SHP77 (cell line): Measurements from ENCODE around the gene RBMS1.
"Not testable (repeated sequence)": the region's sequence is repeated elsewhere in the genome, so short reads cannot be mapped to it uniquely, and the experiment has no call there.

Source experiments
- DNase-seq, 2 experiments: peaks; one replicate each; lab custom pipeline; 2025; lab: John Stamatoyannopoulos, UW

Gene RBMS1

DNA sequence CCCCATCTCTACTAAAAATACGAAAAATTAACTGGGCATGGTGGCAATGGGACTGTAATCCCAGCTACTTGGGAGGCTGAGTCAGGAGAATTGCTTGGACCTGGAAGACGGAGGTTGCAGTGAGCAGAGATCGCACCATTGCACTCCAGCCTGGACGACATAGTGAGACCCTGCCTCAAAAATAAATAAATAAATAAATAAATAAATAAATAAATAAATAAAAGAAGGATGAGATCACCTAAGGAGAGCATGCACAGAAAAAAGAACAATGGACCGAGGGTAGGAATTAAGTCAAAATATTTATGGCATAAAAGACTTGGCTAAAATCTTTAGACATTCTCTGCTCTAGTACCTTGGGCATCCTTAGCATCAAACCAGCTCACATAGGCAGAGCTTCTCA, 8.9 kb upstream of the RBMS1 start:
- no peak for DNase-seq

DNA sequence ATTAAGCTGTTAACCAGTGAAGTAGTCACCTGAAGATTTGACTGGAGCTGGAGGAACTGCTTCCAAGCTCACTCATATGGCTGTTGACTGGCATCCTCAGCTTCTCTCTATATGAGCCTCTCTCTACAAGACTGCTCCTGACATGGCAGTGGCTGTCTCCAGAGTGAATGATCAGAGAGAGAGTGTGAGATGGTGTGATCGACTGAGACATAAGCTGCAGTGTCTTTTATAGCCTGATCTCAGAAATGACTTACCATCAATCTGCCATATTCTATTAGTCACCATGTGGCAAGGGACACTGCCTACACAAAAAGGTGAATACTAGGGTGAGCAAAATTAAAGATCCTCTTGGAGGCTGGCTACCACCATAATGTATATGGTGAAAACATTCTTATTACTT, 7.8 kb upstream of the RBMS1 start:
- no peak for DNase-seq

DNA sequence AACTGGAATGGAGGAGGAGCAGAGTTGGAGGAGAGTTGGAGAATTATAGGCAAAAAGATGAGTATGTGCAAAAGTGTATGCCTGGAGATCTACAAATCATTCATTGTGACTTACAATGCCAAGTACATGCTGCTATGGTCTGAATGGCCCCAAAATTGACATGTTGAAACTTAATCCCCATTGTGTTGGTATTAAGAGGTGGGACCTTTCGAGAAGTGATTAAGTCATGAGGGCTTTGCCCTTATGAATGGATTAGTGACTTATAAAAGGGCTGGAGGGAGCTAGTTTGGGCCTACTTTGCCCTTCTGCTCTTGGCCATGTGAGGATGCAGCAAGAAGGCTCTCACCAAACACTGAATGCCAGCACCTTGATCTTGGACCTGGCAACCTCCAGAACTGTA, 6.3 kb upstream of the RBMS1 start:
- DNase-seq: no peak

DNA sequence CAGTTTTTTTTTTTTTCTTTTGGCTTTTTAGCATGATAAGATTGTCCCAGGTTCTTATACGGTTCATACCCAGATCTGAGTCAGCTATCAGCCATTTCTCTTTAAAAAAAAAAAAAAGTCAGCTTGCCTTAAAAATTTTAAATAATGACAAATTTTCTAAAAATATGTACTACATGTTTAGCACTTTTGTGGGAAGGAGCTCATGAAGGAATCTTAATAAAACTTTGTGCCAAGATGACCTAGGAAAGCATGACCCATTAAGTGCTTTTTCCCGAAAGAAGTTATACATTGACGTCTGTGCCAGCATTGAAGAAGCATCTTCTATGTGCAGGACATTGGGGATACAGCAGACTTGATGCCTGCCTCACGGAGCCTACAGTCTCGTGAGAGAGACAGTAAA, 4.5 kb upstream of the RBMS1 start:
- DNase-seq: no peak

DNA sequence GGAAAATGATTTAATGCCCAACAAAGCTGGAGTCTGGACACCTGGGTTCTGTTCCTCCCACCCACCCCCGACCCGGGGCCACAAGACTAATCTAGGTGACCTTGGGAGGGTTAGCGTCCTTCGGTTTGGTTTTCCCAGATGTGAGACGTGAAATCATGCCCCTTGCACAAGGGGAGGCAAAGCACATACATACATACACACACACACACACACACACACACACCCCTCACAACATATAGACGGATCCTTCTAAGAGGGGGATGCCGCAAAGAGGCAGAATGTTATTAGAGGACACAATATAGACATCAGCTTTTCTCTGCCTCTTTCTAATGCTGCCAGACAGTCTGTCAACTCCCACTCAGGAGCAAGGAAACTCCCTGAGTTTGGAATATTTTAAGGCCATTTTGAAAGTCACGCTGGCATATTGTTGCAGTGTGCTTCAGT, 616 bp upstream of the RBMS1 start:
- DNase-seq: no peak

DNA sequence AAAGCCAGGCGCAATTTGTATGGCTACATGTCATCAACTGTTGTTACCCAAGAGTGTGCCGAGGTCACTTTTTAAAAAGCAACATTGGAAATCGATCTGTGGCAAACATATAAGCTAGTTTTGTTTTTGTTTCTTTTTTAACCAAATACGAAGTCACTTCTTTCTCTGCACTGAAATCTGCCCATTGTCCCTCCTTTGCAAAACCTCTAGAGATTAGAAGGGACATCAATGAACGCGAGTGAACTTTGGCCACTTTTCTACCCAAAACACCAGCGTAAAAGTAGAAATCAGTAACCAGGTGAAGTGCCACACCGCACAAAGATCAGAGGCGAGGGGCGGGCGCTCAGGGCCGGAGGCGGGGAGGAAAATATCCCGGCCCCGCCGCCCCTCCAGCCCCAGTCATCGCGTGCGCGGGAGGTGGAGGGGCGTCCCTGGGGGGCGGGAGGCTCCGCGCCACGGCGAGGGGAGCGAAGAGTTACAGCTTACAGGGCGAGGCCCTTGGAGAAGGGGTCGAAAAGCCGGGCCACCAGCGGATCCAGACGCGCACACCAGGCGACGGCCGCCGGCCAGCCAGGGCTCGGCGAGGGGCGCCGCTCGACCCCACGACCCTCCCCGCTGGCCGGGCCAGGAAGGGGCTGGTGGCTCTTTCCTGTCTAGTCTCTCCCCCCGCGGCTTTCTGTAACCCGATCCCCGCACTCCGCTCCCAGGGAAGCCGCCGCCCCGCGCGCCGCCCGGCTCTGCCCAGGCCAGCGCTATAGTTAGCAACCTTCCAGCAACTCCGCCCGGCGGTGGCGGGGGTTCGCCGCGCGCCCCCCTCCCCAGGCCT, 993 bp downstream of the RBMS1 start:
- no peak for DNase-seq

DNA sequence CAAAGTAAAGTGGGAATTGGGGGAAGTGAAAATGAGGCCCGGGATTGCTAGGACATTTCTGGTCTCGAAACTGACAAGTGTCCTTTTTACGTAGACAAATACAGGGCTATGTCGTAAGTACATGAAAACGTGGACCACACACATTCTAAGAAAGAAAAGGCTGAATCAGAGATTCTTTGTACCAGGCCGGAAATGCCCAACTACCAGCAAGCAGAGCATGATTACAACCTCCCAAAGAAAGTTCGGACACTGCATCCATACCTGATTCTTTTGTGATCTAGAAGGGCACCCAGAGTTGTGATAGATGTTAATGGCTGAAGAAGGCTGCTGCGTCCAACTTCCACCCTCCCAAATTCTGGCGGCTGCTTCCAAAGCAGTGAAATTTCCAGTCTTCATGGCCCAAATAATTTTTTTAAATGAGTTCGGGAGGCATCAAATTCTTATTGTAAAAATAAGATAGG, 1.7 kb downstream of the RBMS1 start:
- DNase-seq: no peak

DNA sequence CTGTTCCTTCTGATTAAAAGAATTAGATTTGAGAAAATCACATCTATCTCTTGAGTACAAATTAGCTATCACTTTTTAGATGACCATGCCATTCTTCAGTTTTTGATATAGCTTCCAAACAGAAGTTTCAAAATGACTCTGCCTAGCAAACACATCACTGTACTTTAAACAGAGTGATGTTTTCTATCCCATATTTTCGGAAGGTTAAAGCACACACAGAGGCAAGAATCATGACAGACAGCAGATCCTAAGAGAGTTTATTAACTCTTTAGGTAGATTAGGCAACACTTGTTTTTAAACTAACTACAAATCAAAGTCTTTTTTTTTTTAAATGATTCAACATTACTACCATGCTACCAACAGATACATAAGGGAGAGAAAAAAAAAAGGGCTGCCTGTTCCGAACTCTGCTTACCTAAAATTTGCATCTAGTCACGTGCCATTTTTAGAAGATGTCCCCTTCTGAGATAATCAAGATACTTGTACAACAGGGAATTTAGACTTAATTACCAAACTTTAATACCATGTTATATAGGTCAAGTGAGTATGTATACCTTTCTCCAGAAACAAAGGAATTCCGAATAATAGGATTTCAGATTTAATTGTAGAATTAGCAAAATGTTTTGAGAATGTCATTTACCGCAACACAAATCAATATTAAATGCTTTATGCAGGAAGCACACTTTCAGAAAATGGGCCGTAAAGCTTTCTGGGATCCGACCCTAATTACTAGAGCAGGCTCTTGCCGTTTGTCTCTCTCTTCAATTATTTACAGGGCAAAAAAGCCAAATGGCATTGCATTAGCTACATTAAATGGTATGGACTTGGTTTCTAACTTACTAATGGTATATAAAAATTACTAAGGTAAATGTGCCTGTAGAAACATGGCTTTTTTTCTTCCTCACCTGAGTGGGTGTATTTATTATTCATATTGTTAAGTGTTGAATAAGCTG, 2.6 kb downstream of the RBMS1 start:
- no peak for DNase-seq

DNA sequence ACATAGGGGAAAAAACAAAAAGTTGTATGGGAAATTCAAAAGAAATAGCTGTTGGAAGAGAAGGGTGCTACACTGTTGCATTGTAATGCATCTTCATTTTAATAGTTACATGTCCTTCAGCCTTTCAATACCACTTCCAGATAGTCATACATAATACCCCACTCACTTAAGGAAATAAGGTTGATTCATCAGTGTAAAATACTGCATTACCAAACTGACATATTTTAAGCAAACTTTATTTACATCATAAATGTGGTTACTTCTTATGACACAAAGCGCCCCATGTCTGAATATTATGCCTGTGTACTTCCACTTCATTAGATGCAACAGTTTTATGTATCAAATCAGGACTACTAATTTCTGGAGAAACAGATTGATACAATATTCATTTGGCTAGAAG, 4.5 kb downstream of the RBMS1 start:
- no peak for DNase-seq

DNA sequence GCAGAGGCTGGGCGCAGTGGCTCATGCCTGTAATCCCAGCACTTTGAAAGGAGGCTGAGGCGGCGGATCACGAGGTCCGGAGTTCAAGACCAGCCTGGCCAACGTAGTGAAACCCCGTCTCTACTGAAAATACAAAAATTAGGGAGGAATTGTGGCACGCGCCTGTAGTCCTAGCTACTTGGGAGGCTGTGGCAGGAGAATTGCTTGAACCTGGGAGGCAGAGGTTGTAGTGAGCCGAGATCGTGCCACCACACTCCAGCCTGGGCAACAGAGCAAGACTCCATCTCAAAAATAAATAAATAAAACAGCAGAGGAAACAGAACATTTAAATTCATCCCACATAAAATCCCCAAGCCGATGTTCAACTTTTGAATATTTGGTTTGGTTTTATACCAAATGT, 5.3 kb downstream of the RBMS1 start:
- DNase-seq: not testable (repeated sequence)

DNA sequence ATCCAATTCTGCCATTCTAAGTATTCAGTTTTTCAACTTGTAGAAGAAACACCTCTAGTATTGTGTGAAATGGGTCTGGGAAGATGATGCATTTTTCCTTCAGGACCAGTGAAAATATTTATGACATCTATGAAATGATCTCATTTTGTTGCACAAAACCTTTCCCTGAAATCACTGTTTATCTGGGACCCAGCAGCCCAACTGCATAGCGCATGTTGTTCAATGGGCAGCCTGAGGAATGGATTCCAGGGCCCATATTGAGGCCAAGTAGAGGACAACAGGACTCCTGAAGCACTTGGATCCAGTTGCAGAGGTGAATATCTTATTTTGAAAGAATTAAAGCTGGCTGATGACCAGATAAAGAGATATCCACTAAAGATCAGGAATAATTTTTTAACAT, 7.3 kb downstream of the RBMS1 start:
- DNase-seq: no peak

DNA sequence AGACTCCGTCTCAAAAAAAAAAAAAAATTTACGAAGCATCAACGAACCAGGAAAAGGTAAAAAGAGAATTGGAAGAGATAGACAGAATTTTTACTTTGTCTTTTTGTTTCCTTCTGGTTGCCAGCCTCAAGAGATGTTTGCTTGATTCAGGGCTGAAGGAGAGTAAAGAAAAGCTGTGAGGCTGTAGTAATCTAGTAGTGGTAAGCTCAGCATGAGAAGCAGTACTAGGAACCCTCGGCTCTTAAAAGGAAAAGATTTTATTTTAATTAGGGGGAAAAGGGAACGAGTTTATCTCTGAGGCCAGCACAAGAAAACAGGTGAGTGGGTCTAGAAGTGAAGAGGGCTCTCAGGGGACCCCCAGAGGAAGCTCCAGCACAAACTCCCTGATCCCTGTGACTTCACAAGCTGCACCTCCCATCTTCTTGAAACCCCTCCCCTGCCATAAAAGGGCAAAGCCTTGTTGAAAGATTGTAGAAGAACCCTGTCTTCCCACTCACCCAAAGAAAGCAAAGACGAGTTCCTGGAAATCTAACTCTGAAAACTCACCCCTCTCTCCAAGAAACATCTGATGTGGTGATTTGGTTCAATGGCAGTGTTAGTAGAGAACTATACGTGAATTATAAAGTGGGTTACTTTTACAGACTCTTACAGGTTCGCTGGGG, 8.6 kb downstream of the RBMS1 start:
- no peak for DNase-seq

DNA sequence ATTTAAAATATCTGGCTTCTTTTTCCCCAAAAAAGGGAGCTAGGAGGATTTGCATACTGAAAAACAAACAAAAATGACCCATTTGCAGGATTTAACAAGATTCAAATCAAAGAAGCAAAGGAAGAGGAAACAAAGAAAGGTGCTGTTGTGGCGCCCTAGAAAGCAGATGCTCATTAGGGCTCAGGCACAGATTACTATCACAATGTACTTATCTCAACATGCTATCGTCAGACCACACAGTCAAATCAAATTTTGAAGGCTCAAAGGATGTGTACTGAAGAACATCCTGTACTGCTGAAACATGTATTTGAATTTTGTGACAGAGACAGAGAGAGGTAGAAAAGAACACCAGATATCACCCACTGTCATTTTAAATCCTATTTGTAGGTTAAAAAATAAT, 10.9 kb downstream of the RBMS1 start:
- no peak for DNase-seq

DNA sequence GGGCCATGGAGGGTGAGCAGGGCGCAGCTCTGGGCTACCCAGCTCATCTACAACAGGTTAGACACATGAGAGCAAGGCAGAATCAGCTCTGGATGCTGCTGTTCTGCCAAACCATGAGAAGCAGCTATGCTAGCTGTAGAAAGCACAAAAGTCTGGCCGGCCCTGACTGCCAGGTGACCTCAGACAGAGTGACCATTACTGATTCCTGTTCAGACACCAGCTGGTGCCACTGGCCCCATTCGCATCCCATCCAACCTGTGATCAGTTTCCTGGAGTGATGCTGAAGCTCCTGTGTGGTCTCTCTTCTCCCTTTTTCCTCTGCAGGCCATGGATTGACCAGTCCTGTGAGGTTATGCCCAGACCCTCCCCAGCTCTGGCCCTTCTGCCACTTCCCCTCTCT, 14.3 kb downstream of the RBMS1 start:
- DNase-seq: no peak

DNA sequence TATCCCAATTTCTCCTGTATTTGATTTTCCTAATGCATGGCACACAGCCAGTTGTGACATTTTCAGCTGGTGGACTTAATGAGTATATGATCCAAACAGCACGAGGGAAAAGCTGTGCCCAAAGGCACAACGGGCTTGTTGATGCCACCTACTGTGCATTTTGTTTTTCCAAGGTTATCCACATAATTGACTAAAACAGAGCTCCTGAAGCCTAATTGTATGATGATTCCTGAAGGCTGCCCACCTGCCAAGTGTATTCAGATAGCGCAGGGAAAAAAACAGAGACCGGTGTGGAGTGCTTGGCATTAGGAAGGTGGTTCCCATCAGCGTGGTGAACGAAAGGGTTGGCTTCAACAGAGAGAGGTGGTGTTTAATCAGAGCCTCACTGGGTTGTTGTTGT, 14.9 kb downstream of the RBMS1 start:
- no peak for DNase-seq

DNA sequence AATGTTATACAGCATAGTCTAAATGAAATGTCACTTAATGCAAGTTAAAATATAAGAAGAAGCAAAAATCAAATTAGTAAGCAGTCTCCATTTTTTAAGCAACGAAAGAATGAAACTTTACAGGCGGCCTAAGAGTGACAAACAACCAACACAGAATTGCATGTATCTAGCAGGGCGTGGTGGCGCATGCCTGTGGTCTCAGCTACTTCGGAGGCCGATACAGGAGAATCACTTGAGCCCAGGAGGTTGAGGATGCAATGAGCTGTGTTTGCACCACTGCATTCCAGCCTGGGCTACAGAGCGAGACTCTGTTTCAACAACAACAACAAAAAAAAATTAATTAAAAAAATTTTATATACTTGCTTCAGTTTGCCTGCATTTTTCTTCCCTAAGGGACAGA, 16.6 kb downstream of the RBMS1 start:
- no peak for DNase-seq

DNA sequence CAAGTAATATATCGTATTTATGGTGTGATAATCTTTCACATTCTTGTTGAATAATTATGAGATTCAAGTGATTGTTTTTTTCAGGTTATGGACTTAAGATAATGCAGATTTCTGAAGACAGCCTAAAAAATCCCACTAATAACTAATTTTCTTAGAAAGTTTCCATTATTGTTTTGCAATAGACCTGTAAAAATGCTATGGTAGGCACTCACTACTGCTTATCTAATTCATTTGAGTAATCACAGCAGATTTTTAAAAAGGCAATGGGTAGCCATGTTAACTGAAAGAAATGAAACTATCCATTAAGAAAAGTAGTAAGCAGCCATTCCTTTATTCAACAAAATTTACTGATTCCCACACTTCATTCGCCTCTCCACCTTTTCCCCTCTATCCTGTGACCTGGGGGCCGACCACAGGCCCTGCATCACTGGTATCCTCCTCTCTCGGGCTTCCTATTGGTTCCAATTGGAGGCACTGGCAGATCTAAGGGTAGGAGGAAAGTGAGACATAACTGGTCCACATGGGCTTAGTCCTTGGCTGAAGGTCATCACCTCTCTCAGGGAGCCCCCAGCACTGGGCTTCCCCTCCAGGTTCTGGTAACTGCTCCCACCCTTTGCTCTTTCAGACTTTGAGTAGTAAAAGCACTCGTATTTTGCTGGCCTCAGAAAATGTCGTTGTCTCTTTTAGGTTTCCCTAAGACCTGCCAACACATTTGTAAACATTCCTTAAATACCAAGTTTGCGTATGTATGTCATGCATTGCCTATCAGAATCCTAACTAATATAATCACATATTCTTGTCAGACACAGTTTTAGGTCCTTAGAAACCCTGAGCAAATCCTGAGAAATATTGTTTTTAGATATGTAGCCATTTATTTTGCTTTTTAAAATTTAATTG, 18.5 kb downstream of the RBMS1 start:
- no peak for DNase-seq

DNA sequence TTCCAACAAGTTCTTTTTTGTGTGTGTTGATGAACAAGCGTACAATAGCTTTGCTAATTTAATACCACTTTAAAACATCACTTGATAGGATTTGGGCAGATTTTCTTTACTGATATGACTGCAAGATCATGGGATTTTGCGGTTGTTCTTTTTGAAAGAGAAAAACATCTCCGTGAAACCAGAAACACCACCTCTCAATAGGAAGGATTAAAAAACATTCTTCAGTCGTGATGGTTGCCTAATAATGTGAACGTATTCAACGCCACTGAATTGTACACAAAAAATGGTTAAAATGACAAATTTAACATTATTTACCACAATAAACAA, 19.3 kb downstream of the RBMS1 start:
- DNase-seq: no peak

DNA sequence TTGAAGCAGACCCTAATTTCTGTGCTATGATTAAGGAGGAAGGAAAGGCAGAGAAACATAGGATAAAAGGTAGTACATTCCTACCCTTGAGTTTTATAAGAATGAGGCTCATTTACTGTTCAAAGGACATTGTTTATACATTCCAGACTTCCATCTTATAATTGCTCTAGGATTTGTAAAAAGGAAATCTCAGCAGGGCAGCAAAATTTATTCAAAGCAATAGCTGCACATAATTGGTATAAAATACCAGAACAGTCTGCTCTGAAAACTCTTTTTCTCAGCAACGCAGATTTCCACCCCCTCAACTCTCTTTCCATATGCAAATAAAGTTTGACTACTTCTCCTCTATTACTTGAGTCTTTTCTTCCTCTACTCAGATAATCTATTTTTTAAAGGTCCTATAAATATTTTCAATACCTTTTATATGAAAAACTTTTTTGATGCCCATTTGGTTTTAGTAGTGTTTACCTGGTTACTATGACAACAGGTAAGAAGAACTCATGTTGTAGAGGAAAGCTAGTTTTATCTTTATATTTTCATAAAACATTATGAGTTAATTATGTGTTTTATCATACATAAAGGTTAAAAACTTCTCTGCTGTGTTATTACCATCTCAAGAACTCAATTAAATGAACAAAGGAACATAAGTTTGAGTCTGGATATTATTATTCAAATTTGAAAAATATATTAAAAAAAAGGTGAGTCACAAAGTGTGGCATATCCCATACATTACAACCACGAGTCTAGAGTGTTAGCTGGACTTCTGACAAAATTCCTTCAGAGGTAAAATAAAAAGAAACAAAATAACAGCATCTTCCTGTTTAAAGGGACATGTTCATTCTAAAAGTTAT, 19.9 kb downstream of the RBMS1 start:
- no peak for DNase-seq

DNA sequence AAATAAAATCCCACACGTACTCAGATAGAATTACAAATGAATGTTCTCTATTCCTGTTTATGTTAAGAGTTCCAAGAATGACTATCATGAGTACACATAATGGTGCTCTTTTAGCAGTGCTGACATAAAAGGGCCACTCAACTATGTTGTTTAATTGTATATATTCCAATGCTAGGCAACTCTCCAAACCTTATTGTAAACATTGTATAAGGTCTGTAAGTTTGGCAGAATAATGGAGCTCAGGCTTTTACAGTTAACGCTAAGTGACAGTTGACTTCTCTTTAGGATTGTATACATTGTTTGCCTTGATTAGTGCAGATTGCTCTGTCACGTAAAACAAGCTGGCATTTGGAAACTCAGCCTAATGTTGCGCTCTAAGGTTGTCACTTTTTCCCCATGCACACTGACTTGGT, 20.8 kb downstream of the RBMS1 start:
- no peak for DNase-seq

DNA sequence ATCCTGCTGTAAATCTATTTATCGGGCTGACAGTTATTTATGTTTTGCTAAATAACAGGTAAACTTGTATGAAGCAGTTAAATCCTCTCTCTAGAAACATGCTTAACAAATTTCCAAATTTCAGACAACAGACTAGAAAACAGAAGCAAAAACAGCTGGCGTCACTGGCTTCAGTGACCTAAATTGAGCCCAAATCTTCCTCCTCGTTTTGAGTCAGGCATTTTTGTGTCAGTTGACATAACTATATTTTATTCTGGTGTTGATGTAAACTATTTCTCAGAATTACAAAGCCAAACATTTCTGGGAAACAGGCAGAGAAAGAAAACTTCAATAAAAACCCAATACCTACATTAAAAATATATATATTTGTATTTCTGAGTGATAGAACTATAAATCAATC, 21.7 kb downstream of the RBMS1 start:
- no peak for DNase-seq
